ENCODE data around the gene CNNM2. TPM values are rescaled to one million over a fixed set of nuclear protein-coding genes. Genes with fewer than 3 reads are reported as not detected.

Gene CNNM2
- total RNA-seq, 6 donors from 2014 or later, result 6.4 to 33.5 (median 11.7) TPM

GRCh38 chr10:103120977-103121735 lies 203.1 kb downstream of the CNNM2 start:
- H3K27me3 ChIP-seq, result no peaks in the 10 kb centered on the region
- DNase-seq, result no peak
- TF ChIP-seq POLR2A (IDR thresholded peaks at IDR 0.05), result no peak
- H3K27ac ChIP-seq, result peak overlapping the region in 3 of 4 donors; percentile 12 to 46 (median 14)
- WGBS, 2 donors, result 32 to 61% methylated on average over 2 of the region's 2 CpGs
- peaks cover 18 to 28% (median 24%) of the 10 kb centered on the region in 4 donors for H3K4me1 ChIP-seq
- no peak overlapping the region for H3K4me3 ChIP-seq
- H3K9me3 ChIP-seq, result no peaks in the 10 kb centered on the region
- peaks cover 0 to 6% (median under 1%) of the 10 kb centered on the region in 4 donors for H3K36me3 ChIP-seq
- ATAC-seq (ENCODE audit: low FRiP score in 2 of 2), result peak in 1 of 2 donors; percentile 38

DNA sequence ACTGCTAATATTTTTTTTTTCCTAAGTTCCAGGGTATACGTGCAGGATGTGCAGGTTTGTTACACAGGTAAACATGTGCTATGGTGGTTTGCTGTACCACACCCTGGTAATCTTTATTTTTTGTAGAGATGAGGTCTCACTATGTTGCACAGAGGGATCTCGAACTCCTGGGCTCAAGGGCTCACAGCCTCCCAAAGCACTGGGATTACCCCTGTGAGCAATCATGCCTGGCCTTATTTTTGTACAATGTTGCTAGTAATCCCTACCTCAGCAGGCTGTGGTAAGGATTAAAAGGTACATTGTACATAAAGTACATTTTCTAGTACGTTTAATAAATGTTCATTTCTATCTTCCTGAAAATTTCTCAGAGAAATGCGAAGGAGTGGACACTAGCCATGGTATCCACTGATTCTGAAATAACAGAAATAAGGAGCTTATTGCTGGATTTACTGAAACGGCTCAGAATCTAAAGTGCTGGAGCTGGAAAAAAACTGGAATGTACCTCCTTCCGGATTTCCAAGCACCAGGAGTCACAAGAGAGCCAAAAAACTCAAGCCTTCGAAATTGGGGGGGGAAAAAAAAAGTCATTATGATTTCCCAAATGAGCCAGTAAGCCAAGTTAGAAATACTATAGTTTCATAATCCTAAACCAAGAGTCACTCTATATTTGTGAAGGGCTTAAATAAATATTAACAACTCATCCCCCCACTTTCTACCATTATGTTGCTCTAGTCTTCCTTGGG lies 205.4 kb downstream of the CNNM2 start:
- DNase-seq, result no peak
- no peak for ATAC-seq (ENCODE audit: low FRiP score in 2 of 2)
- no peak for TF ChIP-seq CTCF (IDR thresholded peaks at IDR 0.05)
- TF ChIP-seq EP300 (IDR thresholded peaks at IDR 0.05), result no peak
- no peak for TF ChIP-seq POLR2A (IDR thresholded peaks at IDR 0.05)
- no peak for TF ChIP-seq POLR2AphosphoS5 (IDR thresholded peaks at IDR 0.05)

GRCh38 chr10:103124420-103125096 lies 206.5 kb downstream of the CNNM2 start:
- TF ChIP-seq POLR2A (IDR thresholded peaks at IDR 0.05) (no peak), EP300 (IDR thresholded peaks at IDR 0.05) (no peak), CTCF (IDR thresholded peaks at IDR 0.05) (no peak), POLR2AphosphoS5 (IDR thresholded peaks at IDR 0.05) (no peak)
- Histone ChIP-seq H3K36me3 (peaks cover 0 to 11% (median 4%) of the 10 kb centered on the region in 4 donors), H3K27me3 (no peaks in the 10 kb centered on the region), H3K4me1 (peaks cover 18 to 28% (median 25%) of the 10 kb centered on the region in 4 donors), H3K9me3 (no peaks in the 10 kb centered on the region), H3K27ac (no peak overlapping the region), H3K4me3 (no peak overlapping the region)
- ATAC-seq (ENCODE audit: low FRiP score in 2 of 2) (no peak), DNase-seq (no peak)
- 97 to 98% methylated on average over 4 of the region's 4 CpGs for WGBS, 2 donors

More for the DNA sequence above, 205.4 kb downstream of the CNNM2 start:
- H3K27me3 ChIP-seq, result no peaks in the 10 kb centered on the region
- H3K4me3 ChIP-seq, result no peak overlapping the region
- no peaks in the 10 kb centered on the region for H3K9me3 ChIP-seq
- 71 to 72% methylated on average over 7 of the region's 7 CpGs for WGBS, 2 donors
- peaks cover 18 to 28% (median 25%) of the 10 kb centered on the region in 4 donors for H3K4me1 ChIP-seq
- peaks cover 0 to 11% (median 4%) of the 10 kb centered on the region in 4 donors for H3K36me3 ChIP-seq
- H3K27ac ChIP-seq, result peak overlapping the region in 2 of 4 donors; percentile 38 to 46

DNA sequence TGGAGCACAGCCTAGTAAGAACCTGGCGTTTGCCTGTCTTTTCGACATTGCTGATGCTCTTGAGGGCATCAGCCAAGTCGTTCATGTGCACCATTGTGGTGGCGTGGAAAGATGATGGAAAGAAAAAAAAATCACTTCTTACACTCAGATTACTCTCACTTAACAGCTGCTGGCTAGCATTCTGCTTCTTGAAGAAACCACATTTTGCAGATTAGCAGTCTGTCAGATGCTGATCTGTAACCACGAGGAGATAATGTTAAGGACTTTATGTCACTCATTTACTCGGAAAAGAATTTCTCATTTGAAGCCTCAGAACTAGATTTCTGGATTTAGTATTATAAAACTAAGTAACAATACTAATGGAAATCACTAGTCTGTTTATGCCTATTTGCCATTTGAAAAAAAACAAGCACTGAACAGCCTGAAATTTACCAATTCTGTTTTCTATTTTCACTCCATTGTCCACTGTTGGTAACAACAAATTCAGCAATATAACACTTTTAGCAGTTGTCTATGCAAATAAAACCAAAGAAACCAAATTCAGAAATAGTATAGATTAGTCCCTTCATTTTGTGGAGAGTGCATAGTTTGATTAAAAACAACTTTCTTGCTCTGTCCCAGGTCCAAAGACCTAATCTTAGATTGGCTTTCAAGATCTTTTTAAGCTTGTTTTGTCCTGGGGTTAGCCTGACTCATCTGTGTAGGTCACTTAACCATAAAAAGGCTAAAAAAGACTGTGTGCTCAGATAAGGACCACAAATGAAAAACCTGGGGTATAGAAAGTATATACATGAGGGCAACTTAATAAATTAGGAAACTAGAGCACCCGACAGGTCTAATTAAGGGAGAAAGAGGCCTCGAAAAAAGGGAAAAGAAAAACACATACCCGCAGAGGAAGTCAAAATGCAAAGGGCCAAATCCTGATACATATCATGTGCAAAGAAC lies 207.5 kb downstream of the CNNM2 start:
- no peak for TF ChIP-seq CTCF (IDR thresholded peaks at IDR 0.05)
- no peak for TF ChIP-seq POLR2A (IDR thresholded peaks at IDR 0.05)
- no peak for TF ChIP-seq EP300 (IDR thresholded peaks at IDR 0.05)
- no peak for TF ChIP-seq POLR2AphosphoS5 (IDR thresholded peaks at IDR 0.05)
- H3K9me3 ChIP-seq, result no peaks in the 10 kb centered on the region
- peak overlapping the region in 1 of 4 donors; percentile 23 for H3K27ac ChIP-seq
- no peaks in the 10 kb centered on the region for H3K27me3 ChIP-seq
- H3K4me1 ChIP-seq, result peaks cover 16 to 28% (median 22%) of the 10 kb centered on the region in 4 donors
- no peak for ATAC-seq (ENCODE audit: low FRiP score in 2 of 2)
- H3K36me3 ChIP-seq, result peaks cover 0 to 11% (median 4%) of the 10 kb centered on the region in 4 donors
- no peak overlapping the region for H3K4me3 ChIP-seq
- DNase-seq, result no peak
- WGBS, 2 donors, result 72% methylated on average over 9 of the region's 9 CpGs
